Measurements from ENCODE around the gene MYH6.

DNA sequence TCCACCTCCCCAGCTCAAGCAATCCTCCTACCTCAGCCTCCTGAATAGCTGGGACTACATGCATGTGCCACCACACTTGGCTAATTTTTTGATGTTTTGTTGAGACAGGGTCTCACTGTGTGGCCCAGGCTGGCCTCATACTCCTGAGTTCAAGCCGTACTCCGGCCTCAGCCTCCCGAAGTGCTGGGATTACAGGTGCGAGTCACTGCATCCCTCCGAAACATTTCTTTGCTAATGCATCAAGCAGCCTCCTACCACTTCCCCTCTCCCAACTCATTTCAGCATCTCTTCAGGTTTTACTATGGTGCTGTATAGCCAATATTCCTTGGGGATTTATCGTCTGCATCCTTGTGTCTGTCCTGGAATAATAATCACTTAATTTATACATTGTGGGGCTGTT, 53.1 kb downstream of the MYH6 start:
- TF ChIP-seq, protein P1, sequence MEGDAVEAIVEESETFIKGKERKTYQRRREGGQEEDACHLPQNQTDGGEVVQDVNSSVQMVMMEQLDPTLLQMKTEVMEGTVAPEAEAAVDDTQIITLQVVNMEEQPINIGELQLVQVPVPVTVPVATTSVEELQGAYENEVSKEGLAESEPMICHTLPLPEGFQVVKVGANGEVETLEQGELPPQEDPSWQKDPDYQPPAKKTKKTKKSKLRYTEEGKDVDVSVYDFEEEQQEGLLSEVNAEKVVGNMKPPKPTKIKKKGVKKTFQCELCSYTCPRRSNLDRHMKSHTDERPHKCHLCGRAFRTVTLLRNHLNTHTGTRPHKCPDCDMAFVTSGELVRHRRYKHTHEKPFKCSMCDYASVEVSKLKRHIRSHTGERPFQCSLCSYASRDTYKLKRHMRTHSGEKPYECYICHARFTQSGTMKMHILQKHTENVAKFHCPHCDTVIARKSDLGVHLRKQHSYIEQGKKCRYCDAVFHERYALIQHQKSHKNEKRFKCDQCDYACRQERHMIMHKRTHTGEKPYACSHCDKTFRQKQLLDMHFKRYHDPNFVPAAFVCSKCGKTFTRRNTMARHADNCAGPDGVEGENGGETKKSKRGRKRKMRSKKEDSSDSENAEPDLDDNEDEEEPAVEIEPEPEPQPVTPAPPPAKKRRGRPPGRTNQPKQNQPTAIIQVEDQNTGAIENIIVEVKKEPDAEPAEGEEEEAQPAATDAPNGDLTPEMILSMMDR (IDR thresholded peaks at IDR 0.05), result no peak
- no peak for TF ChIP-seq SIN3A (IDR thresholded peaks at IDR 0.05; ENCODE audit: borderline replicate concordance, insufficient read depth, low read depth, low read length)
